Stimulated activated effector memory CD8-positive, alpha-beta T cell treated with anti-CD3 and anti-CD28 coated beads, Interleukin-12 subunit alpha, Interleukin-12 subunit beta, amount 100 ng/mL, for 72 hours (primary cell): ENCODE data around the gene SORBS2.
"Not testable (repeated sequence)": the region's sequence is repeated elsewhere in the genome, so short reads cannot be mapped to it uniquely, and the experiment has no call there.

Source experiments
- ATAC-seq: fragments of 150-1000 bp; cut with Tn5 transposase; 2 replicates; pipeline ENCODE4 v1.10.0; 2021
- DNase-seq, 2 donors: peaks; one replicate each; pipeline ENCODE4 v3.0.0; 2021 to 2022; ENCODE audit warnings: low spot score in 2 of 2
- H3K27ac Mint-ChIP-seq: one replicate; pipeline ENCODE4 v1.8.0; 2022; ENCODE audit warnings: mild to moderate bottlenecking, mixed read lengths
- H3K36me3 Mint-ChIP-seq: one replicate; pipeline ENCODE4 v1.8.0; 2022; ENCODE audit warnings: mild to moderate bottlenecking, mixed read lengths
- H3K4me1 Mint-ChIP-seq: one replicate; pipeline ENCODE4 v1.8.0; 2022; ENCODE audit warnings: mixed read lengths
- H3K4me3 Mint-ChIP-seq: one replicate; pipeline ENCODE4 v1.8.0; 2022; ENCODE audit warnings: mild to moderate bottlenecking, mixed read lengths
- H3K9me3 Mint-ChIP-seq: one replicate; pipeline ENCODE4 v1.8.0; 2022; ENCODE audit warnings: mixed read lengths

SORBS2 gene

DNA sequence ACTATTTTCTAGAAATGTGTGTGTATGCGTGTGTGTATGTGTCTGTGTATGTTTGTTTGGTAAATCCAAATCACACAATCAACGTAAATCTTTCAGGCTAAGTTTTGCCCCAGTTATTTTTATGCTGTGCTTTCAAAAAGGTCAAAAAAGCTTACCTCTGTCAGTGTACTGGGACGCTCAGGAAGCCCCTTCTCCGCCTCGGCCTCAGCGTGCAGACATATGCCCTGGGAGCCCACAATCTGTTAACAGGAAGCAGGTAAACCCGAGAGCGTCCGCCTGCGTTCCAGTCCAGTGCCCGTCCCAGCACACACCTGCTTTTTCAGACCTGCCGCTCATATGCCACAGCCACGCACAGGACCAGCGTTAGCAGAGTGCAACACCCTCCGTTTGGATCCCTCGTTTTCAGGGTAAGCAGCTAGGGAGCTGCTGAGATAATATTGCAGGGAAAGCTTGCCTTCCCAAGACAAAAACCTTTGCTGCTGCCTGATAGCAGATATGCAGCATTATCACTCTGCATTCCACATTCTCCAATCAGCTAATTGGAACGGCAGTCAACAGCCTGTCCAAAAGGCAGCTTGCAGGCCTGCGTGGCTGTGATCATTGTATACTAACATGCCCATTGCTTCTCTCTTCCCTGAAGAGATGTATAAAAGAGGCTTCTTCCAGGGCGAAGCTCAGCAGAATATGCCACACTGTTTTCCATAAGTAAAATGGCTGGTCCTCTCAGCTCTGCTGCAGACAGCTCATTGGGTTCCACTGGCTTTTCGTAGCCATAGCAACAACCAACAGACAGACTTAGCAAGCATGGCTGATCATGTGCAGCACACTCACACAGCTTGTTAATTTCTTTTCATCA is at the start of gene SORBS2:
Gene SORBS2 (minus strand): TSS at position 686 of the 856 bp plus-strand sequence. CDS start 121,623 bp downstream, outside the sequence.
- ATAC-seq (no peak), DNase-seq (no peak)
- H3K4me3 Mint-ChIP-seq: no peak within 1 kb of the TSS
- no peaks in the 10 kb centered on the region for H3K9me3 Mint-ChIP-seq
- H3K4me1 Mint-ChIP-seq: no peaks in the 10 kb centered on the region
- H3K36me3 Mint-ChIP-seq: no peaks in the 10 kb centered on the region
- H3K27ac Mint-ChIP-seq: no peak within 1 kb of the TSS

DNA sequence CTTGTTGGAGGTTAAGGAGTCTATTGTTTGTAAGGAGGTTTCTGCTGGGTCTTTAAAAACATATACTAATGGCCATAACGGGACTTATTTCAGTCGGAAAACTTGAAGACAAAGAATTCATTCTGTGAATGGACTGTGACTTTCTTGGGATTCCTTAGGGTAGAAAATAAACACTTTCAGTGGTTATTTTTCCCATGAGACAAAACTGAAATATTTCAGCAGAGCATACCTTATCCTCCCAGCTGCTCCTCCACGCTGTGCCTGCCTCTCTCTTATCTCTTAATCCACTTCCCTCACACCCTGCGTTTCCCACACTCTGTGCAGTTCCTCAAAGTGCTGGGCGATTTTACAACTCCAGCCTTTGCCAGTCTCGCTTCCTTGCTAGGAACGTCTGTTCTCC is 47.1 kb upstream of the SORBS2 start:
- DNase-seq (no peak), ATAC-seq (no peak)
- Mint-ChIP-seq H3K4me3 (no peak overlapping the region), H3K4me1 (no peaks in the 10 kb centered on the region), H3K9me3 (peaks cover 11% of the 10 kb centered on the region), H3K27ac (no peak overlapping the region), H3K36me3 (no peaks in the 10 kb centered on the region)

DNA sequence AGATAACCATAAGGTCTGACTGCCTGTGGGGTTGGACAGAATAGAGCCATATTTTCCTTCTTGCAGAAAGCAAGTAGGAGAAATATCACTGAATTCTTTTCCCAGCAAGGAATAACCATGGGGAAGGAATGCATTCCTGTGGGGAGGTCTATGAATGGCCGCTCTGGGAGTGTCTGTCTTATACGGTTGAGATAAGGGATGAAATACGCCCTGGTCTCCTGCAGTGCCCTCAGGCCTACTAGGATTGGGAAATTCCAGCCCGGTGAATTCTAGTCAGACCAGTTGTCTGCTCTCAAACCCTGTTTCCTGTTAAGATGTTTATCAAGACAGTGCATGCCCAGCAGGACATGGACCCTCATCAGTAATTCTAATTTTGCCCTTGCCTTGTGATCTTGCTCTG is 45.6 kb upstream of the SORBS2 start:
- not testable (repeated sequence) for H3K27ac Mint-ChIP-seq, DNase-seq, H3K36me3 Mint-ChIP-seq, H3K4me3 Mint-ChIP-seq, H3K4me1 Mint-ChIP-seq, ATAC-seq
- peaks cover 11% of the 10 kb centered on the region for H3K9me3 Mint-ChIP-seq

DNA sequence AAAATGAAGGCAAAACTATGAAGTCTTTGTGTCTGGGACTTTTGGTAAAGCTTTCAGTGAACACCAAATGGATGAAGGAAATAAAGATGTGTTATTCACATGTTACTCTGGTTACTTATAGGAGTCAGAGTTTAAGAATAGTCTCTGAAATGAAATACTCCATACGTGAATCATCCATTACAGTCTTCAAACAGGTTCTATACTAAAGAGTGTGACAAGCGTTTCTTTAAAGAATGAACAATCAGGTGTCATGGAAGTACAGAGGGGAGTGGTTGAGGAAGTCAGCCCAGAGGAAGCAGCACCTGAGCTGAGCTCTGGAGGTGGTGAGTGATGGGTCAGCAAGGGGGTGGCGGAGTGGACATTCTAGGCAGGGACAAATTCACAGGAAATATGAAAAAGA is 41.8 kb upstream of the SORBS2 start:
- no peak overlapping the region for H3K4me3 Mint-ChIP-seq
- no peaks in the 10 kb centered on the region for H3K36me3 Mint-ChIP-seq
- peaks cover 7% of the 10 kb centered on the region for H3K9me3 Mint-ChIP-seq
- no peak for ATAC-seq
- H3K27ac Mint-ChIP-seq: no peak overlapping the region
- DNase-seq: no peak
- no peaks in the 10 kb centered on the region for H3K4me1 Mint-ChIP-seq

DNA sequence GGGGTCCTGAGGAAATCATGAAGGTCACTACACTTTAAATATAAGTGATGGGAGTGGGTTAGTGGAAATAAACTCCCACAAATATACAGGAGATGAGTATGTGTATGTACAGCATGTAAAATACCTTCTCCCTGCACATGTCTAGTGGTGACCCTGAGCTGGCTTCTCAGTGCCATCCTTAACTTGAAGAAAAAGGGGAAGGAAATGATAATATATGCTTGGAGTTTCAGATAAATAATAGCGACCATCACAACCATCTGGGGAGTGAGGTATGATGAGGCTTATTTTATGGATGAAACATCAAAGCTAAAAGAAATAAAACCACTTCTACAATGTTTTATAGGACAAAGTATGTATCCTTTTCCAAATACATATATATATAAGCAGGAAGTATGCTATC is 41.0 kb upstream of the SORBS2 start:
- Mint-ChIP-seq H3K36me3 (no peaks in the 10 kb centered on the region), H3K9me3 (peaks cover 3% of the 10 kb centered on the region), H3K4me3 (no peak overlapping the region), H3K27ac (no peak overlapping the region), H3K4me1 (no peaks in the 10 kb centered on the region)
- no peak for DNase-seq
- no peak for ATAC-seq

GRCh38 chr4:185849664-185850550 is 37.9 kb upstream of the SORBS2 start:
- no peak overlapping the region for H3K27ac Mint-ChIP-seq
- H3K9me3 Mint-ChIP-seq: no peaks in the 10 kb centered on the region
- ATAC-seq (no peak), DNase-seq (no peak)
- H3K4me3 Mint-ChIP-seq: no peak overlapping the region
- no peaks in the 10 kb centered on the region for H3K36me3 Mint-ChIP-seq
- H3K4me1 Mint-ChIP-seq: no peaks in the 10 kb centered on the region

GRCh38 chr4:185847352-185848097 is 35.5 kb upstream of the SORBS2 start:
- Mint-ChIP-seq H3K4me3 (no peak overlapping the region), H3K36me3 (no peaks in the 10 kb centered on the region), H3K9me3 (no peaks in the 10 kb centered on the region), H3K27ac (no peak overlapping the region), H3K4me1 (no peaks in the 10 kb centered on the region)
- DNase-seq (no peak), ATAC-seq (no peak)

DNA sequence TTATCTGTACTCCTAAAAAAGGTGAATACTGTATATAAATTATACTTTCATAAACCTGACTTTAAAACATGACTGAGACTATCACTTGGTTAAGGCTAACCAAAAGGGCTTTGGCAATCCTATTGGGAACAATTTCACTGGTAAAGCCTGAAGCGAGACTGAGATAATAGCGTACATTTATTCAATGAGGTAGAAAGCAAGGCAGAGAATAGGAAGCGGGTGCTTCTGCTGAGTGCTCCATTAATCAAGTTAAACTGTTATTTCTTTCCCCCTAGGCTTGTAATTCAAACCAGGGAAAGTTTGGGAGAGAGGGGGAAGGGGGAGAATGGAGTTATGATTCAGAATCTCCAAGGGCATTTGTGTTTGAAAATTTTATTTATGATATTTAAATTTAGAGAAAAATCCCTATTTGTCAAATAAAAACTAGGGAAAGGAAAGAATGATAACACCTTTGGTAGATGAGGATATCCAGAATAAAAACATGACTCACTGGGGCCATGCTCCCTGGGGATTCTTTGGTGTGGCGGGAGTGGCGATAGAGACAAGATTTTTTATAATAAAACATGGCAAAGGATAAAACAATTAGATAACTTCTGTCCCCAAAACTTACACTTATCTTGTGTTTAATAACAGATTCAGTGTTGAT is 34.6 kb upstream of the SORBS2 start:
- Mint-ChIP-seq H3K36me3 (no peaks in the 10 kb centered on the region), H3K27ac (no peak overlapping the region), H3K4me3 (no peak overlapping the region), H3K4me1 (no peaks in the 10 kb centered on the region), H3K9me3 (no peaks in the 10 kb centered on the region)
- ATAC-seq (no peak), DNase-seq (no peak)

DNA sequence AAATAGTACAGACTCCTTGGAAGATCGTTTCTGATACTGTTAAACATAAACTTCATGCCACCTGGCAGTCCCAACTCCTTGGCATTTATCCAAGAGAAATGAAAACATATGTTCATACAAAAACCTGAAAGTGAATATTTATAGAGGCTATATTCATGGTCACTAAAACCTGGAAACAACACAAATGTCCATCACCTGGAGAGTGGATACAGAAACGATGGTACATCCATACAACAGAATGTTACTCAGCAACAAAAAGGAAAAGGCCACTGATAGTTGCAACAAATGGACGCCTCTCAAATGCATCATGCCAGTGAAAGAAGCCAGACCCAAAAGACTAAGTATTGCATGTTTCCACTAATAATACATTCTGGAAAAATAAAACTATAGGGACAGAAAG is 34.0 kb upstream of the SORBS2 start:
- DNase-seq: no peak
- Mint-ChIP-seq H3K9me3 (no peaks in the 10 kb centered on the region), H3K4me1 (no peaks in the 10 kb centered on the region), H3K36me3 (no peaks in the 10 kb centered on the region), H3K27ac (no peak overlapping the region), H3K4me3 (no peak overlapping the region)
- no peak for ATAC-seq

DNA sequence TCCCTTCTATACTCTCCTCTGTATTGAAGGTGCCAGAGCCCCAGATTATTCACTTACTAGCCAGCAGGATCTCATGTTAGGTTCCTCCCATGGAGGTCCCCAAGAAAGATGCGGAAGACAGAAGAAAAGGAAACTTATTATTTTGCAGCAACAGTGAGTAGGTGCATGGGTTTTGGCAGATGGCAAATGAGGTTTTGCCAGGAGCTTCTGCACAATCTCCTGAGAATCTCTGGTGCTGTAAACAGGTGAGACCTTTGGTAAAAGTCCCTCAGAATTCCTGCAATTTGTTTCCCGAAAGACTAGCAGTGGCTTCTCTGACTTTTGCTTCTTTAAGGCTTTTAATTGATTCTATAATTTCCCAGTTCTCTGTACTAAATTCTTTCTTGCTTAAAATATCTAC is 29.5 kb upstream of the SORBS2 start:
- H3K4me1 Mint-ChIP-seq: no peaks in the 10 kb centered on the region
- no peaks in the 10 kb centered on the region for H3K36me3 Mint-ChIP-seq
- DNase-seq (no peak), ATAC-seq (no peak)
- H3K27ac Mint-ChIP-seq: no peak overlapping the region
- no peak overlapping the region for H3K4me3 Mint-ChIP-seq
- no peaks in the 10 kb centered on the region for H3K9me3 Mint-ChIP-seq

- ATAC-seq (no peak), DNase-seq (no peak)
- Mint-ChIP-seq H3K9me3 (no peaks in the 10 kb centered on the region), H3K4me3 (no peak overlapping the region), H3K36me3 (no peaks in the 10 kb centered on the region), H3K27ac (no peak overlapping the region), H3K4me1 (no peaks in the 10 kb centered on the region)
These were observed 29.0 kb upstream of the SORBS2 start for GRCh38 chr4:185840953-185841352.

DNA sequence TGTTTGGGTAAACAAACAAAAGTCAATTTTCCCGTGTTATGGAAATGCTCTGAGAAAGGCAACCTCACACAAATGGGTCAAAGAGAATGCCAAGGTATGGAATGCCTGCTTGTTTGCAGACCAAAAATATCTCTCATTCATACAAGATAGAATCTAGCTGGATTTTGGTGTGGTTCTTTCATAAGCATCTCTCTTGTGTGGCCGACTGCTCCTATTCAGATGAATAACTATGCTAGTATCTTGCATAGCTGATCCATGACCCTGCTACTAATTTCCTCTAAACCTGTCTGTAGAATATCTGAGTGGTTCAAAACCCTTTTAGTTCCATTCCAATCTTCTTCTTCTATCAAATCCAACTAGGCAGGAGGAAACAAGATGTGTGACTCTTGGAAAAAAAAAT is 28.2 kb upstream of the SORBS2 start:
- Mint-ChIP-seq H3K4me1 (no peaks in the 10 kb centered on the region), H3K9me3 (no peaks in the 10 kb centered on the region), H3K27ac (no peak overlapping the region), H3K36me3 (no peaks in the 10 kb centered on the region), H3K4me3 (no peak overlapping the region)
- DNase-seq (no peak), ATAC-seq (no peak)

GRCh38 chr4:185839770-185840169 is 27.8 kb upstream of the SORBS2 start:
- DNase-seq (no peak), ATAC-seq (no peak)
- Mint-ChIP-seq H3K4me1 (no peaks in the 10 kb centered on the region), H3K4me3 (no peak overlapping the region), H3K9me3 (no peaks in the 10 kb centered on the region), H3K27ac (no peak overlapping the region), H3K36me3 (no peaks in the 10 kb centered on the region)

- H3K4me3 Mint-ChIP-seq: no peak overlapping the region
- ATAC-seq (peak; percentile 8), DNase-seq (no peak)
- no peaks in the 10 kb centered on the region for H3K4me1 Mint-ChIP-seq
- H3K36me3 Mint-ChIP-seq: no peaks in the 10 kb centered on the region
- H3K9me3 Mint-ChIP-seq: no peaks in the 10 kb centered on the region
- no peak overlapping the region for H3K27ac Mint-ChIP-seq
These were observed 27.3 kb upstream of the SORBS2 start for GRCh38 chr4:185839194-185839712.
